Immature natural killer cell (primary cell): ENCODE measurements around the gene TEX29. TPM values are rescaled to one million over a fixed set of nuclear protein-coding genes. Genes with fewer than 3 reads are reported as not detected.

Experiments
- DNase-seq, 3 donors: peaks; one replicate each; pipeline ENCODE4 v3.0.0; 2022; ENCODE audit warnings: mixed read lengths in 1 of 3
- H3K27ac Mint-ChIP-seq, 6 donors: one replicate each; pipeline ENCODE4 v1.8.0; 2020; ENCODE audit warnings: mixed read lengths in 6 of 6, mild to moderate bottlenecking in 5 of 6, inconsistent platforms in 4 of 6, moderate library complexity in 3 of 6
- H3K27me3 Mint-ChIP-seq, 3 donors: one replicate each; pipeline ENCODE4 v1.8.0; 2020 to 2021; ENCODE audit warnings: low read depth in 3 of 3, mild to moderate bottlenecking in 3 of 3, mixed read lengths in 3 of 3, moderate library complexity in 3 of 3, inconsistent platforms in 1 of 3
- H3K36me3 Mint-ChIP-seq, 3 donors: one replicate each; pipeline ENCODE4 v1.8.0; 2020; ENCODE audit warnings: mixed read lengths in 3 of 3, inconsistent platforms in 2 of 3, mild to moderate bottlenecking in 2 of 3
- H3K4me1 Mint-ChIP-seq, 2 donors: one replicate each; pipeline ENCODE4 v1.8.0; 2020; ENCODE audit warnings: inconsistent platforms in 2 of 2, mild to moderate bottlenecking in 2 of 2, mixed read lengths in 2 of 2, moderate library complexity in 1 of 2
- H3K4me3 Mint-ChIP-seq, 5 donors: one replicate each; pipeline ENCODE4 v1.8.0; 2020; ENCODE audit warnings: mild to moderate bottlenecking in 5 of 5, mixed read lengths in 5 of 5, inconsistent platforms in 3 of 5, moderate library complexity in 3 of 5
- H3K9me3 Mint-ChIP-seq, 6 donors: one replicate each; pipeline ENCODE4 v1.8.0; 2020; ENCODE audit warnings: mild to moderate bottlenecking in 6 of 6, mixed read lengths in 6 of 6, inconsistent platforms in 4 of 6, moderate library complexity in 3 of 6
- polyA plus RNA-seq, 3 donors: library from polyadenylated mRNA; unstranded; fragments of 300-500 nt; fragmentation: Illumina TruSeq; gene quantifications; one replicate each; pipeline ENCODE4 v1.2.3, GENCODE V29; 2021

TEX29 gene
- polyA plus RNA-seq, 3 donors from 2014 or later, result 1.4 TPM; not detected in 2

GRCh38 chr13:111302045-111302726 is 18.3 kb upstream of the TEX29 start:
- Mint-ChIP-seq H3K4me1 (peaks cover 24 to 39% of the 10 kb centered on the region in 2 donors), H3K27ac (no peak overlapping the region), H3K27me3 (peaks cover 0 to 3% (median 2%) of the 10 kb centered on the region in 3 donors), H3K36me3 (peaks cover 49 to 66% (median 53%) of the 10 kb centered on the region in 3 donors), H3K9me3 (no peaks in the 10 kb centered on the region), H3K4me3 (no peak overlapping the region)
- DNase-seq, result no peak

- peak overlapping the region in 3 of 6 donors; percentile 32 to 75 (median 61) for H3K27ac Mint-ChIP-seq
- peaks cover 44 to 67% (median 49%) of the 10 kb centered on the region in 3 donors for H3K36me3 Mint-ChIP-seq
- no peak for DNase-seq
- peaks cover 22 to 33% of the 10 kb centered on the region in 2 donors for H3K4me1 Mint-ChIP-seq
- no peaks in the 10 kb centered on the region for H3K9me3 Mint-ChIP-seq
- H3K27me3 Mint-ChIP-seq, result peaks cover 2 to 3% (median 3%) of the 10 kb centered on the region in 3 donors
- H3K4me3 Mint-ChIP-seq, result peak overlapping the region in 1 of 5 donors; percentile 88
These were observed 16.9 kb upstream of the TEX29 start for GRCh38 chr13:111303559-111303958.

GRCh38 chr13:111304041-111304544 is 16.3 kb upstream of the TEX29 start:
- peak; percentile 14 to 25 (median 18) for DNase-seq
- H3K4me3 Mint-ChIP-seq, result peak overlapping the region; percentile 9 to 88 (median 76)
- peaks cover 2 to 3% (median 3%) of the 10 kb centered on the region in 3 donors for H3K27me3 Mint-ChIP-seq
- H3K27ac Mint-ChIP-seq, result peak overlapping the region; percentile 72 to 86 (median 80)
- H3K9me3 Mint-ChIP-seq, result no peaks in the 10 kb centered on the region
- H3K4me1 Mint-ChIP-seq, result peaks cover 22 to 33% of the 10 kb centered on the region in 2 donors
- H3K36me3 Mint-ChIP-seq, result peaks cover 46 to 71% (median 52%) of the 10 kb centered on the region in 3 donors

- Mint-ChIP-seq H3K4me3 (peak overlapping the region; percentile 9 to 88 (median 76)), H3K36me3 (peaks cover 52 to 78% (median 58%) of the 10 kb centered on the region in 3 donors), H3K27me3 (peaks cover 2 to 3% (median 3%) of the 10 kb centered on the region in 3 donors), H3K9me3 (no peaks in the 10 kb centered on the region), H3K4me1 (peaks cover 24 to 40% of the 10 kb centered on the region in 2 donors), H3K27ac (peak overlapping the region in 5 of 6 donors; percentile 72 to 86 (median 80))
- no peak for DNase-seq
These were observed 15.7 kb upstream of the TEX29 start for GRCh38 chr13:111304603-111305289.

GRCh38 chr13:111312944-111313590 is 7.4 kb upstream of the TEX29 start:
- H3K4me3 Mint-ChIP-seq, result no peak overlapping the region
- no peak for DNase-seq
- H3K36me3 Mint-ChIP-seq, result peaks cover 14 to 40% (median 40%) of the 10 kb centered on the region in 3 donors
- H3K9me3 Mint-ChIP-seq, result peaks cover 0 to 4% (median 0%) of the 10 kb centered on the region in 6 donors
- H3K4me1 Mint-ChIP-seq, result peaks cover 12 to 14% of the 10 kb centered on the region in 2 donors
- H3K27me3 Mint-ChIP-seq, result peaks cover 0 to 2% (median 1%) of the 10 kb centered on the region in 3 donors
- no peak overlapping the region for H3K27ac Mint-ChIP-seq

GRCh38 chr13:111313911-111314425 is 6.5 kb upstream of the TEX29 start:
- H3K4me3 Mint-ChIP-seq, result no peak overlapping the region
- peaks cover 0 to 2% (median 1%) of the 10 kb centered on the region in 3 donors for H3K27me3 Mint-ChIP-seq
- H3K36me3 Mint-ChIP-seq, result peaks cover 14 to 36% (median 32%) of the 10 kb centered on the region in 3 donors
- peaks cover 0 to 4% (median 0%) of the 10 kb centered on the region in 6 donors for H3K9me3 Mint-ChIP-seq
- no peak overlapping the region for H3K27ac Mint-ChIP-seq
- peaks cover 12 to 14% of the 10 kb centered on the region in 2 donors for H3K4me1 Mint-ChIP-seq
- DNase-seq, result no peak

- peaks cover 7 to 10% of the 10 kb centered on the region in 2 donors for H3K4me1 Mint-ChIP-seq
- H3K27me3 Mint-ChIP-seq, result peaks cover 1 to 7% (median 2%) of the 10 kb centered on the region in 3 donors
- no peak overlapping the region for H3K4me3 Mint-ChIP-seq
- H3K9me3 Mint-ChIP-seq, result peaks cover 0 to 4% (median 0%) of the 10 kb centered on the region in 6 donors
- no peak overlapping the region for H3K27ac Mint-ChIP-seq
- no peak for DNase-seq
- peaks cover 6 to 32% (median 23%) of the 10 kb centered on the region in 3 donors for H3K36me3 Mint-ChIP-seq
These were observed 5.6 kb upstream of the TEX29 start for GRCh38 chr13:111314852-111315251.

GRCh38 chr13:111315347-111315995 is 5.0 kb upstream of the TEX29 start:
- no peak for DNase-seq
- Mint-ChIP-seq H3K27me3 (peaks cover 1 to 7% (median 2%) of the 10 kb centered on the region in 3 donors), H3K9me3 (peaks cover 0 to 4% (median 0%) of the 10 kb centered on the region in 6 donors), H3K4me1 (peaks cover under 1 to 4% of the 10 kb centered on the region in 2 donors), H3K36me3 (peaks cover 3 to 26% (median 17%) of the 10 kb centered on the region in 3 donors), H3K27ac (no peak overlapping the region), H3K4me3 (no peak overlapping the region)

- Mint-ChIP-seq H3K4me3 (no peak overlapping the region), H3K4me1 (peaks cover 0 to 1% of the 10 kb centered on the region in 2 donors), H3K9me3 (peaks cover 0 to 4% (median 0%) of the 10 kb centered on the region in 6 donors), H3K27ac (no peak overlapping the region), H3K36me3 (peaks cover 0 to 19% (median 15%) of the 10 kb centered on the region in 3 donors), H3K27me3 (peaks cover 1 to 7% (median 3%) of the 10 kb centered on the region in 3 donors)
- DNase-seq, result no peak
These were observed 4.2 kb upstream of the TEX29 start for GRCh38 chr13:111316161-111316730.

GRCh38 chr13:111317042-111317550 is 3.3 kb upstream of the TEX29 start:
- peaks cover 0 to 2% (median 0%) of the 10 kb centered on the region in 6 donors for H3K9me3 Mint-ChIP-seq
- no peak overlapping the region for H3K27ac Mint-ChIP-seq
- peaks cover 0 to 1% of the 10 kb centered on the region in 2 donors for H3K4me1 Mint-ChIP-seq
- peaks cover 0 to 13% (median 11%) of the 10 kb centered on the region in 3 donors for H3K36me3 Mint-ChIP-seq
- H3K27me3 Mint-ChIP-seq, result peaks cover 1 to 7% (median 3%) of the 10 kb centered on the region in 3 donors
- H3K4me3 Mint-ChIP-seq, result no peak overlapping the region
- no peak for DNase-seq

- Mint-ChIP-seq H3K4me3 (no peak overlapping the region), H3K36me3 (peaks cover 0 to 13% (median 7%) of the 10 kb centered on the region in 3 donors), H3K9me3 (peaks cover 0 to 2% (median 0%) of the 10 kb centered on the region in 6 donors), H3K4me1 (peaks cover 0 to 1% of the 10 kb centered on the region in 2 donors), H3K27ac (no peak overlapping the region), H3K27me3 (peaks cover 1 to 7% (median 3%) of the 10 kb centered on the region in 3 donors)
- no peak for DNase-seq
These were observed 2.7 kb upstream of the TEX29 start for GRCh38 chr13:111317571-111318345.

- H3K27ac Mint-ChIP-seq, result no peak overlapping the region
- peaks cover 1 to 7% (median 3%) of the 10 kb centered on the region in 3 donors for H3K27me3 Mint-ChIP-seq
- peaks cover 0 to 13% (median 7%) of the 10 kb centered on the region in 3 donors for H3K36me3 Mint-ChIP-seq
- no peaks in the 10 kb centered on the region for H3K9me3 Mint-ChIP-seq
- DNase-seq, result no peak
- H3K4me3 Mint-ChIP-seq, result no peak overlapping the region
- peaks cover 0 to 1% of the 10 kb centered on the region in 2 donors for H3K4me1 Mint-ChIP-seq
These were observed 2.1 kb upstream of the TEX29 start for GRCh38 chr13:111318386-111318785.
